B cell (primary cell): ENCODE results near the gene ZP1.

Experiments
- EZH2 ChIP-seq: IDR thresholded peaks from 2 replicates; pipeline ENCODE4 v1.6.1; 2012; ENCODE audit warnings: borderline replicate concordance, low read depth, mild to moderate bottlenecking, moderate library complexity, low read length; ENCODE audit not compliant: insufficient read depth, poor library complexity, severe bottlenecking
- TF ChIP-seq, protein P1 (sequence below): fragments of 200-600 bp; IDR thresholded peaks from one replicate; pipeline ENCODE4 v1.8.0; 2022; ENCODE audit warnings: antibody characterized with exemption, mild to moderate bottlenecking

GRCh38 chr11:60879971-60880588, 12.7 kb downstream of the ZP1 start:
- TF ChIP-seq, protein P1, sequence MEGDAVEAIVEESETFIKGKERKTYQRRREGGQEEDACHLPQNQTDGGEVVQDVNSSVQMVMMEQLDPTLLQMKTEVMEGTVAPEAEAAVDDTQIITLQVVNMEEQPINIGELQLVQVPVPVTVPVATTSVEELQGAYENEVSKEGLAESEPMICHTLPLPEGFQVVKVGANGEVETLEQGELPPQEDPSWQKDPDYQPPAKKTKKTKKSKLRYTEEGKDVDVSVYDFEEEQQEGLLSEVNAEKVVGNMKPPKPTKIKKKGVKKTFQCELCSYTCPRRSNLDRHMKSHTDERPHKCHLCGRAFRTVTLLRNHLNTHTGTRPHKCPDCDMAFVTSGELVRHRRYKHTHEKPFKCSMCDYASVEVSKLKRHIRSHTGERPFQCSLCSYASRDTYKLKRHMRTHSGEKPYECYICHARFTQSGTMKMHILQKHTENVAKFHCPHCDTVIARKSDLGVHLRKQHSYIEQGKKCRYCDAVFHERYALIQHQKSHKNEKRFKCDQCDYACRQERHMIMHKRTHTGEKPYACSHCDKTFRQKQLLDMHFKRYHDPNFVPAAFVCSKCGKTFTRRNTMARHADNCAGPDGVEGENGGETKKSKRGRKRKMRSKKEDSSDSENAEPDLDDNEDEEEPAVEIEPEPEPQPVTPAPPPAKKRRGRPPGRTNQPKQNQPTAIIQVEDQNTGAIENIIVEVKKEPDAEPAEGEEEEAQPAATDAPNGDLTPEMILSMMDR = no peak
- no peak for TF ChIP-seq EZH2
